HG03432 (cell line): ENCODE results near the gene ACSF3.
"Not testable (repeated sequence)": the region's sequence is repeated elsewhere in the genome, so short reads cannot be mapped to it uniquely, and the experiment has no call there.

ENCODE experiments used
- ATAC-seq: cut with Tn5 transposase; IDR thresholded peaks from one replicate; pipeline ENCODE4 v1.9.1; 2021; ENCODE audit warnings: mild to moderate bottlenecking, moderate library complexity; ENCODE audit not compliant: unreplicated experiment

Gene ACSF3

DNA sequence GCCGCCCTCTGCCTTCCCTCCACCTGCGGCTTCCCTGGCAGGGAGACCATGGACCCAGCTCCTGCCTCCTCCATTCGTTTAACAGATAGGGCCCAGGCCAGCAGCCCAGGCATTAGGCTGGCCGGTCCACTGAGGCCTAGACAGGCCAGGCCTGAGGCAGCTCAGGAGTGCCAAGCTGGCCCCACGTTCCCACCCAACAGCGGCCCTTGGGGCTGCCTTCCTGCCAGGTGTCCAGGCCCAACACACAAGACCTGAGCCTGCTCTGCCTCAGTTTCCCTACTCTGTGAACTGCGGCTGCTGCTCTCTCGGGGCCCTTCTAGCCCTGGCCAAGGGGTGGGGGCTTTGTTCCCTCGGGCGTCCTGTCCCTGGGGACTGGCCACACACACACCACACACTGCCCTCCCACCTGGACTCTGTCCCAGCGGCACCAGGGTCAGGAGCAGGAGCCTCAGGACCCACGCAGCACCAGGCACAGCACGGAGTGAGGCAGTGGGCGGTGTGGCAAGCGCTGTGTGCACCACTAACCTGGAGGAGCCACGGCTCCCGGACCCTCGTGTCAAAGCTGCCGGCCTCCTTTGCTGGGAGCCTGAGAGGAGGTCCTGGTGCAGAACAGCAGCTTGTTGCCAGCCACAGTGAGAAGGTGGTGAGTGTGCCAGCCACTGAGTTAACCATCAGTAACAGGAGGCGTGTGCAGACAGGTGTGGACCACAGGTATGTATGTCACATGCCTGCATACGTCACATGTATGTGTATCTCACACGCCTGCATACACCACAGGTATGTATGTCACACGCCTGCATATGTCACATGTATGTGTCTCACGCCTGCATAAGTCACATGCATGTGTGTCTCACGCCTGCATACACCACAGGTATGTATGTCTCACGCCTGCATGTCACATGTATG lies 63.3 kb downstream of the ACSF3 start:
- no peak for ATAC-seq

DNA sequence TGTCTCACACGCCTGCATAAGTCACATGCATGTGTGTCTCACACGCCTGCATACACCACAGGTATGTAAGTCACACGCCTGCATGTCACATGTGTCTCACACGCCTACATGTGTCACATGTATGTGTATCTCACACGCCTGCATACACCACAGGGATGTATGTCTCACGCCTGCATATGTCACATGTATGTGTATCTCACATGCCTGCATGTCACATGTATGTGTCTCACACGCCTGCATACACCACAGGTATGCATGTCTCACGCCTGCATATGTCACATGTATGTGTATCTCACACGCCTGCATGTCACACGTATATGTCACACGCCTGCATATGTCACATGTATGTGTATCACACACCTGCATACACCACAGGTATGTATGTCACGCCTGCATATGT lies 64.1 kb downstream of the ACSF3 start:
- no peak for ATAC-seq

DNA sequence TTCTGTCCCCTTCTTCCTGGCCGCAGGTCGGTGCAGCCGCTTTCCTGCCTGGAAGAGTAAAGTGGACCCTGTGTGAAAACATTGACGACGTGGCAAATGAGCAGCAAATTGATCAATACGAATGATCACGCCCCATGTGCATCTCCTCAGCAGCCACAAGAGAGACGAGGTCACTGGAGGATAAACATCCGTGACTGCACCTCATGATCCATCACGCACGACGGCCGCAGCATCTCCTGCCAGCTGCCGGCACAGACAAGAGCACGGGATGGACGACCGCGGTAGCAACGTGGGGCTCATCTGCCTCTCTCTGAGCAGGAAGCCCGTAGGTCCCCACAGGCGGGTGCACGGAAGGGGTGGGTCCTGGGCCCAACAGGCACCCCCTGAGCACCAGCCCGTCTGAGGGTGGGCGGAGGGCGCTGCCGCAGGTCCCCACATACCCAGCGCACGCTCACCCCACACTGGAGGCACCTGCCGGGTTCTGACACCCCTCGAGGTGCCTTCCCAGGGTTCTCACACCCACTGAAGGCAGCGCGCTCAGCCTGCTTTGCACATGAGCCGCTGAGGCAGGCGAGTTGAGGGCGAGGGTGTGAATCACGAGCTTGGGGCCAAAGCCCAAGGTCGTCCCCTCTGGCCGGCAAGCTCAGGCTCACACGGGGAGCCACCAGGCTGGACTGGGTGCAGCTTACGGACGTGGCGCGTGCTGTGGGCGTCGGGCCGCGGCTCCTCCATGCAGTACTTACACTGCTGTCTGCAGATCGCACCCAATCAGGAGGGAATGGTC lies 65.6 kb downstream of the ACSF3 start:
- ATAC-seq, result no peak

DNA sequence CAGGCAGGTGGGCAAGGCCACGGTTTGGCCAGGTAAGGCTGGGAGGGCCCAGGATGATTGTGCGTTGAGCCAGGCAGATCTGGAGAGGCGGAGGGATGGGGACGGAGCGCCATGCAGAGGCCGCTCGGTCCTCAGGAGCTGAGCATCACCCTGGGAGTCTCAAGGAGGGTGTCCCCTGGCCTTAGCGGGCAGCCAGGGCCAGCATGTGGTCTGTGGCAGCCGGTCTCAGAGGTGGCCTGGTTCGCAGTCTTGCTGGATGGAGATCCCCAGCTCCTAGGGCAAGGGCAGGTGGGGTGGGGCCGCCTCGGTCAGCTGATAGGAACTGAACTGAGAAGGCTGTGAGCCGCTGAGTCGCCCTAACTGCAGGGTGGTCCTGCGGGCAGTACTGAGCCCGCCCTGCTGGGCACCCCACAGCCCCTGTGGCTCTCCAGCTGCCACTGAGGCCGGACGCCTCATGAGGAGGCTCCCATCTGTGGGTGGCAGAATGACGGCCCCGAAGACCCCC lies 66.2 kb downstream of the ACSF3 start:
- no peak for ATAC-seq

DNA sequence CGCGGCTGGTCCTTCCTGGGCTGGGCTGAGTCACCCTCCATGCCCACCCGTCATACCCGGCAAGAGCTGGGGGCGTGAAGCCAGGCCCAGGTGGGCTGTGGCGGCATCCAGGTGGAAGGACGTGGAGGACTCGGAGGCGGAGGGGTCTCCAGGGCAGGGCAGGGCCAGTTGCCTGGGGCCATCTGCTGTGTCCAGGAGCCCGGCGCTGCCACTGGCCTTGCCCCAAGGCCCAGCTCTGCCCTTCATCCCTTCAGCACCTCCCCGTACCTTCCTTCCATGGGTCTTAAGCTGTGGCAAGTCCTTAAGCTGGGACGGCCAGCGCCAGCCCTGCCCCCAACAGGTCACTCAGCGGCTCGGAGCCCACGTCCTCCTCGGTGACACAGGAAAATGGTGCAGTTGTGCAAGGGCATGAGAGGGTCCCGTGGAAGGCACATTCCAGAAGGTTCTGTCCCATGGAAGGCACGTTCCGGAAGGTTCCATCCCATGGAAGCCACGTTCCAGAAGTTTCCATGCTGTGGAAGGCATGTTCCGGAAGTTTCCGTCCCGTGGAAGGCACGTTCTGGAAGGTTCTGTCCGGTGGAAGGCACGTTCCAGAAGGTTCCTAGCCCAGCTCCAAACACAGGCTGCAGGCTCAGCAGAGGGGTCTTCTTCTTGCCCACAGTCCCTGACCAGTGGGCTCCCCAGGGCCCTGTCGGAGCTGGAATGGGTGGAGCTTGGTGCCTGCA lies 67.5 kb downstream of the ACSF3 start:
- no peak for ATAC-seq

DNA sequence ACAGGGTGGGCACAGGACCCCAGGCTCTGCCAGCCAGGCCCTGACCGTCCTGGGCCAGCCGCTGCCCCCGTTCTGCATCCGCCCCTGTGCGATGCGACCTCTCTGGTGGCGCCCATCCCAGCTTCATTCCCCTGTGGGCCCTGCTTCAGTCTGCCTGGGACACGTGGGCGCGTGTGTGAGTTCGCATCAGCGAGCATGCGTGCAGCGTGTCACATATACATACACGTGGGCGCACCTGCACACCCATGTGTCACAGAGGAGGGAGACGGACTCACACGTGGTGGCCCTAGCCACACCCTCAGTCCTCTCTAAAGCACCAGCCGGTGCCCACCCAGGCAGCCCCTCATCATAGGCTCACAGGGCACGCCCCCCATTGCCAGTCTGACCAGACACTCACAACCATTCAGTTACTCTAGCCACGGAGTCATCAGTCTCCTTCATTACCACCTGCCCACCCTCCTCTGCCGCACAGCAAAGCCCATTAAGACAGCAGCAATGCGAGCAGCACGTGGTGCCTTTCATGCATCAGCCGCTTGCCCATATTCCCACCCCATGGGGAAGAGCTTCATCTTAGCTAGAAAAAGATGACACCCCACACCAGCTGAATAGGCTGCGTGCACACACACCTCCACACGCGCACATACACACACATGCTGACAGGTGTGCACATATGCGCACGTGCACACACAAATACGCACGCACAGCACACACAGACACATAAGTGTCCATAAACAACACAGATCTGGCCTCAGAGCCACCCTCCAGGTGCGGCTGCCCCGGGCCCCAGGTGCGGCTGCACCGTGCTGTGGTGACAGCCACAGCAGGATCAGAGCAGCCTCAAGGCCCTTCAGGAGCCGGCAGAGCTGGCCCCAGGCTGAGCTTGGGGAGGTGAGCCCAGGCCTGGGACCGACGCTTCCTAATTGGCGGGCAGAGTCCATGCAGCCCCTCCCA lies 68.4 kb downstream of the ACSF3 start:
- ATAC-seq, result no peak

DNA sequence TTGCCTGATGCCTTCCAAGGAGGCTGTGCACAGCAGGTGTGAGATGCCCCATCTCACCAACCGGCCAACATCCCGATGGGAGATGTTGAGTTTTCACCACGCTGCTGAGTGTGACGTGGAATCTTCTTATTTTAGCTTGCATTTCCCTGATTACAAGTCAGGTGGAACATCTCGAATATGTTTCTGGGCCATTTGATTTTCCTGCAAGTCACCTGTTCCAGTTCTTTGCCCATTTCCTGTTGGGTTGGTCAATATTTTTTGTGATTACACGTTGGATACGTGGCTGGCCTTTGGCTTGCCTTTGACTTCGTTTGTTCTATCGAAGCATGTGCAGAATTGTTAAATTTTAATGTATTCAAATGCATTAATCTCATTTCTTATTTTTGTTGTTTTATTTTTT lies 69.6 kb downstream of the ACSF3 start:
- ATAC-seq, result no peak

DNA sequence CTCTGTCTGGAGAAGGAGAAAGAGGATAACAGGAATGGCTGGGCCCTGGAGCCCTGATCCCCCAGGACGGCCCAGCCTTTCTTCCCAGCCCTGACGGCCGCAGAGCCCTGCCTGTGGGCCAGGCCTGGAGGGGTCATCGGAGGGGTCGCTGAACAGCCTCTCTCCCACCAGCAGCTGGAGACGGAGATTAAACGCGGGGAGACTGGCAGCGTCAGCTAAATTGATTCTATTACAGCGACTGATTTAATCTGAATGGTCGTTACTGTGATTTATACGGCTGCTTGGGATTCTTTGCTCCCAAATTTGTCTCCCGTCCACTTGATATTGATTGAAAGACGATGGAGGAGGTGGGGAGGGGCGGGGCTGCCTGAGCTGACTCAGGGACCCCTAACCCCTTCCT lies 70.8 kb downstream of the ACSF3 start:
- no peak for ATAC-seq

DNA sequence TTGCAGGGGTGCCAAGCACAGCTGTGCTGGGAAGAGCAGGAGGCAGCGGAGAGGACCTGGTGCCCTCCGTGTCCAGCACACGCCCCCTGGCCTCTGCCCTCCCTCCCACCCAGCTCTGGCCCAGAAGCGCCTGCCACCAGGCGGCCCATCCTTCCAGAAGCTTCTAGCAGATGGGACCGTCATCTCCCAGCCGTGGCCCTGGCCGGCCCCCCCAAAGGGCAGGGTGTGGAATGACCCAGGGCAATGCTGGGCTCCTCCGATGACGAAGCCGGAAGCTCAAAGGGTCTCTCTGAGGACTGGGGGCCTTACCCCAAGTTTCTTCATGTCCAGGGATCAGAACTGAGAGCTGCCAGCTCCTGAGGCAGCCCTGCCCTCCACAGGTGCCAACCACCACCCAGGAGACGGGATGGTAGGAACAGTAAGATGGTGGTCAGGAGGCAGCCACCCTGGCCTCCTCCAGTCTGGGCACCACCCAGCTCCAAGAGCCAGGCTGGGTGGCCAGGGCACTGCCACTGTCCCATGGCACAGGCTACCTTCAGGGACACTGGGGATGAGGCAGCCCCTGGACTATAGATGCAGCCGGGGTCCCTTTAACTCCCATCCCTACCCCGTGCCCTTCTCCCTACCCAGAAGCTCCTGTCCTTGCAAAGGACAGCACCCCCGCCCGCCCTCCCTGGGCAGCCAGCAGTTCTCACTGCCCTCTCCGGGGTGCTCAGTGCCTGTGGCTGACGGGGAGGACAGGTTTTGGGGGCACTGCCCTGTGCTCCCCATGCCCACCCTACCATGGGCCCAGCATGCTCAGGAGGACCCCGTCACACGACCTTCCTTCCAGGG lies 71.4 kb downstream of the ACSF3 start:
- ATAC-seq, result no peak

DNA sequence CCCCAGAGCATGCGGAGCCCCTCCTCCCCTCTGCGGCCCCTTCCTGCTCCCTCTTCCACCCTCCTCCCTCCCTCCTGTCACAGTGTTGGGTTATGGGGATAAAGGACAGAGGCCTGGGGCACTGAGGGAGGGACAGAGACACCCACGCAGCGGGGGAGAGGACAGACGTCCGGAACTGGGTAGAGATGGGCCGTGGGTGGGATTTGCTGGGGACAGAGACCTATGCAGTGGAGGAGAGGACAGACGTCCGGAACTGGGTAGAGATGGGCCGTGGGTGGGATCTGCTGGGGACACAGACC lies 72.0 kb downstream of the ACSF3 start:
- not testable (repeated sequence) for ATAC-seq

DNA sequence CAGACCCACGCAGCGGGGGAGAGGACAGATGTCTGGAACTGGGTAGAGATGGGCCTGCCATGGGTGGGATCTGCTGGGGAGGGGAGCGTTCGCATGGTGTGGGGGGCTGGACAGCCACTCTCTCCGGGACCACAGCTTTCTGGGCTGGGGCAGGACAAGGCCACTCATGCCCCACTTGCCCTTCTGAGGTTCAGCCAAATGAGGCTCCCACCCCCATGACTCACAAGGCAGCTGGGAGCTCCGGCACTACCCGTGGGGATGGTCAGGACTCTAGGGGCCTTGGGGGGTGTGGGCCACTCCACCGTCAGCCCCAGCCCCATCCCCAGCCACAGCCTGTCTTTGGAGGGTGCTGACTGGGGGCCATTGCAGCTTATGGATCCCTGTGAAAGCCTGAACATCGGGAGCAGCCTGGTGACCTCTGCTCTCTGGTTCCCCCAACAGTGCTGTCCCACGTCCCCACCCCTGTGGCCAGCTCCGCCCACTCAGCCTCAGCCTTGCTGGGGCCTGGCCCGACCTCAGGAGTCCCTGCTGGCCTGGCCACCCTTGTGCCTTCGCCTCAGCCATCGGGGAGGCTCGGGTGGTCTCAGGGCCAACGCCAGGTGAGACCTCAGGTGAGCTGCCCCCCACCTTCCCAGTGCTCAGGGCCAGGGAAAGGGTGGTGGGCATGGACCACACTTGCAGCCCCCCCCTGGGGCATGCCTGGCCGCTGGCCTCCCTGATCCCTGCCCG lies 73.2 kb downstream of the ACSF3 start:
- no peak for ATAC-seq

DNA sequence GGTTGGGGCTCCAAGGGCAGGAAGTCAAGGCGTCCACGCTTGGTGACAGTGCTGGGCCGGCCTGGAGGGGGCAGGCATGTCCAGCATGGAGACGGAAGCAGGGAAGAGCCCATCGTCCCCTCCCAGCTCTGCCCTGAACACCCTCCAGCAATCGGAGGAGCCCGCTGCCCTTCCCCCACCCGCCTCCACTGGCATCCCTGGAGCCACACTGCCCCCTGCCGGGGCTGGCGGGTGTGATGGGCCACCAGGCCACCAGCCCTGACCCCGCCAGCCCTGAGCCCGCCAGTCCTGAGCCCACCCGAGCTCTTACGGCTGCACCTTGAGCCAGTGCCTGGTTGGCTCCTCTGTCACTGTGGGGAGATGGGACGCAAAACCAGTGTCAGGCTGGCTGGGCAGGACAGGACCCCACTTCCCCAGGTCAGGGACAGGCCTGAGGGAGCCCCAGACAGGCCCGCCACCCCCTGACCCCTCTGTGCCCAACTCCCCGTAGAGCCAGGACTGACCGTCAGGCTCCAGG lies 73.8 kb downstream of the ACSF3 start:
- peak; percentile 33 for ATAC-seq

DNA sequence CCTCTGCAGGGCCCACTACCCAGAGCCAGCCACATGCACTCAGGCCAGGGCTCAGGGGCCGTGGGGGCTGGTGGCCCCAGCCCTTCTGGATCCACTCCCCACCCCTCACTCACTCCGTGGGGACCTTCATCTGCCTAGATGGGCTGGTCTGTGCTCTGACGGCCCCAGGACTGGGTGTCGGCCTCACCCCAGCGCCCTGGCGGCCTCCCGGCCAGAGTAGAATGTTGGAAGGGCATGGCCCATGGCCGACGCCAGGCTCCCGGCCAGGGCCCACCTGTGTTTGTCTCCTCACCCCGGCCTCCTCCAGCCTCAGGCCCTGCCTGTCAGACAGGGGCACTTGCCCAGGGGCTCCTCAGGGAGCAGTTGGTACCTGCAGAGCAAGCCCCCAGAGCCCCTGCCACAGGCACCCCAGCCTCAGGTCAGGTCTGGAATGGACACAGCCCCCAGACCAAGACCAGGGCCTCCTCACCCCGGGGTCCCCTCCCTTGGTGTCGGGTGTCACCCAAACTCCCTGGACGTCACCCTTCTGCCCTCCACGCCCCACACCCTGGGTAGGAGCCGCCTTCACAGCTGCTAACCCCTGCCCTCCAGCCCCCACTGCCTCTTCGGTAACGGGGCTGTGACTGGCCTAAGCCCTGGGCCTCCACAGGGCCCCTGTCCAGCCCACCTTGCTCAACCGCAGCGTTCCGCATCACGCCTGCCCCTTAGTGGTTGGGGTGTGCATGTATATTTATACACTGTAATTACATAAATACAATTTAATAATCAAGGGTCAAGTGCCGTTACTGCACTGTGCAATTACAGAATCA lies 74.9 kb downstream of the ACSF3 start:
- no peak for ATAC-seq

DNA sequence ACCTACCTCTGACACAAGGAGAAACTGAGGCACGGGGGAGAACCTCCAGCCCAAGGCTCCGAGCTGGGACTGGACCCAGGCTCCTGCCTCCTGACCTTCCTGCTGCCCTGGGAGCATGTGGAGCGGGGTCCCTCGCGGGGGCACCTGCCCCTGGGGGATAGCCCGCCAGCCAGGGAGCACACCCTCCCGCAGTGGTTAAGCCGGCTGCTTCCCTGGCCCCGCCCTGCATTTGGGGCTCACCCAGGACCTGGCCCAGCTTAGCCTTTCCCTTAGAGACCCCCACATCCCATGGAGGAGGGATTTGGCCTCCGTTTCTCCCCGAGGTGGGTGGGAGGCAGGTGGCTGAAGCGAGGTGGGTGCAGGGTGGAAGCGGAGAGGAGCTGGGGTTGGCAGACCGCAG lies 76.1 kb downstream of the ACSF3 start:
- no peak for ATAC-seq

DNA sequence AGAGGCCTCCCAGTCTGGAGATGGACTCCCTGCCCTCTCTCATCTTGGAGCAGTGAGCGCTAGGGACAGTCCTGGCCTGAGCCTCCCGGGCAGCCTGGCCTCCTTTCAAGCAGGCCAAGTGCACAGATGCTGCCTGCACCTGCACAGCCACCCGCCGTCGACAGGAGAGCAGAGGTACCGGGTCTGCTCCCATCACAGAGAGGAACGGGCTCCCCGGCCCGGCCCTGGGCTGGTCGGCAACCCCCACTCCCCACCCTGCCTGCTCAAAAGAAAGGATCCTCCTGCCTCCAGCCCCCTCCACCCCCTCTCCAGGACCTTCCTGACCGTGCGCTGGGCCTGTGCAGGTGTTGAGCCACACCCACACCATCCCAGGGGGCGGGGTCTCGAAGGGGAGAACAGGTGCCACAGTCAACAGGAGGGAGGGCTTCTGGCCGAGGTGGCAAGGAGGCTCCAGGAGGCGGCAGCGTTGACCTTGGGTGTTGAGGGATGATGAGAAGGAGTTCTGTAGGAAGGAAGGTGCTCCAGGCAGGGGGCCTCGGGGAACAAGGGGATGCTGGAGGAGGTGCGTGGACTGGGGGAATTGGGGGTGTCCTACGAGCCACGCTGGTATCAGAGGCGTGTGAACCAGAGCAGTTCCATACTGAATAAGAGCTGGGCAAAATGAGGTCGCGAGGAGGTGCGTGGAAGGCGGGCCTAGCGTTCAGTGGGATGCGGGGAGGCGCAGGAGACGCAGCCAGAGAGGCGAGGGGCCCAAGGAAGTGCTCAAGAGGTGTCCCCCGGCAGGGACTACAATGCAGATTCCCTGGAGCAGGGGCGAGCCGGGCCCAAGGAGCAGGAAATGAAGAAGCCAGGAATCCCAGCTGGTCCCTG lies 76.9 kb downstream of the ACSF3 start:
- ATAC-seq, result no peak

DNA sequence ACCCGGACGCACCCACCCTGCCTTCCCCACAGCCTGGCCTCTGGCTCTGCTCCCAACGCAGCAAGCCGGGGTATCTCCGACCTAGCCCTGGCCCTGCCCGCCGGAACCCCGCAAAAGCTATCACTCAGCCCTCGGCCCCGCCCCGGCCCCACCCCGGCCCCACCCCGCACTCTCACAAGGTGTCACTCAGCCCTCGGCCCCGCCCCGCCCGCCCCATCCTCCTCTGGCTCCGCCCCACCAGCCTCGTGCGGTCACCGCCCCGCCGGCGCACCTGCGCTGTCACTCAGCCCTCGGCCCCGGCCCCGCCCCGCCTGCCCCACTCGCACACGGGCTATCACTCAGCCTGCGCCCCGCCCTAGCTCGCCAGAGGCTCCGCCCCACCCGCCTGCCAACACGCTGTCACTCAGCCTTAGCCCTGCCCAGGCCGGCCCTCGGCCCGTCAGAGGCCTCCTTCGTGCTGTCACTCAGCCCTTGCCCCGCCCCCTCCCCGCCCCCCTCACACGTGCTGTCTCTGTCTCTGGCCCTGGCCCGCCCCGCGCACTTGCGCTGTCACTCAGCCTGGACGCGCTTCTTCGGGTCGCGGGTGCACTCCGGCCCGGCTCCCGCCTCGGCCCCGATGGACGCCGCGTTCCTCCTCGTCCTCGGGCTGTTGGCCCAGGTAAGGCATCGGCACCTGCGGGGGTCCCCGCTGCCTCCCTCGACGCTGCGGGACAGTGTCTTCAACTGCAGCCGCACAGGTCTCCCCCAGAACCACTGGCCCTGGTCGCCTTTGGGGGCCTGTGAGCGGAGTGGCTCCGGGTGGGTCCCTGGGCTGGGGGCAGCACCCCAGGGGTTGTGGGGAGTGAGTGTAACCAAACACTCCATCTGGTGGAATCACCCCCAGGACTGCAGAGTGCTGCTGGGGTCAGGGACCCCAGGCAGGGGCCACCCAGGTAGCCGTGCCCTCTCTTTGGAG lies 77.8 kb downstream of the ACSF3 start, which contains the start of gene CDH15:
Gene CDH15 (plus strand): TSS at position 533 of the 955 bp plus-strand sequence. CDS start 84 bp downstream, at position 617.
- peak; percentile 79 for ATAC-seq
